NB4 (cell line): Measurements from ENCODE around the gene LMO1.

Experiments used
- CTCF ChIP-seq: IDR thresholded peaks from one replicate; pipeline ENCODE4 v1.5.1; 2012; ENCODE audit warnings: low read depth, low read length
- POLR2A ChIP-seq: IDR thresholded peaks from 2 replicates; pipeline ENCODE4 v1.6.1; 2011; ENCODE audit warnings: mild to moderate bottlenecking; ENCODE audit not compliant: insufficient read length; ENCODE audit errors: extremely low read depth

GRCh38 chr11:8221046-8221723 is 42.5 kb downstream of the LMO1 start:
- TF ChIP-seq CTCF = no peak
- TF ChIP-seq POLR2A = no peak
